HG03159 (cell line): ENCODE data around the gene FAM151A.

Experiments used
- ATAC-seq: cut with Tn5 transposase; IDR thresholded peaks from one replicate; pipeline ENCODE4 v1.9.1; 2021; ENCODE audit warnings: mild to moderate bottlenecking, moderate library complexity; ENCODE audit not compliant: unreplicated experiment

The FAM151A gene

DNA sequence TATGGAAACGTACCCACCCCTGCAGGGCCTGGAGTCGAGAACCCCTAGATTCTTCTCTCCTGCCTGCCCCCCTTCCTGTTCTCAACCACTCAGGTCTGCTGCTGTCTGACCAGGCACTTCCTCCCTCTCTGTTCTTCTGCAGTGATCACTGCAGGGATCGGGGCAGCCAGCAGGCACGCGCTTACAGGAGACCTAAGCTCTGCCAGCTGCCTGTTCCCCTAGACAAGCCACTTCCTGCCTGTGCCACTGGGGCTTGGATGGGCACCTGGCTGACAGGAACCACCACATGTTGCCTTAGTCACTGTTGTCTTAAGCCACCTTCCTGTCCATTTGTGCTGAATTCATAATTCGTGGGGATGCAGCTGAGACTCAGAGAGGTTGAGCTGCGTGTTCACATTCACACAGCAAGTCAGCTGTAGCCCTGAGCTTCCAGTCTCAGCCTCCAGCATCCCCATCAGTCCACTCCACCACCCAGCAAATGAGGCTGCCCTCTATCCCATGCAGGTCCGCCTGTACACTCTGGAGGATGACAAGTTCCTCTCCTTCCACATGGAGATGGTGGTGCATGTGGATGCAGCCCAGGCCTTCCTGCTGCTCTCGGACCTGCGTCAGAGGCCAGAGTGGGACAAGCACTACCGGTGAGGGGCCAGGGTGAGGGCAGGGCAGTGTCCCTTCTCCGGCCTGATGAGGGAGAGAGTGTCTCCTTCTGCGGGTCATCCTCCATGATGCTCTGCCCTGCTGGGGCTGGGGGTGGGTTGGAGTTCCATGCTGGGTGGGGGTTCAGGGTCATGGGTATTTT, 18.6 kb downstream of the FAM151A start:
- no peak for ATAC-seq

GRCh38 chr1:54604051-54604450, 19.3 kb downstream of the FAM151A start:
- no peak for ATAC-seq

DNA sequence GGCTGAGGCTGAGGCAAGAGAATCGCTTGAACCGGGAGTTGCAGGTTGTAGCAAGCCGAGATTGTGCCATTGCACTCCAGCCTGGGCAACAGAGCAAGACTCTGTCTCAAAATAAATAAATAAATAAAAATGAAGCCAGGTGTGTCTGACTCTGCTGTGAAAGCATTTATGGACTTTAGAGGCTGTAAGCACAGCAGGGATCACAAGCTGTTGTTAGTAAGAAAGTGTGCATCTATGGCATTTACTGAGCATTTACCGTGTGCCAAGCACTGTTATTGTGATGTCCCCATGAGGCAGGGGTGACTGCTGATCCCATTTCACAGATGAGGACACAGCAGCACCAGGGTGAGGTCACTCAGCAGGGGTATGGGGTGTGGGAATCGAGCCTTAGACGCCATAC, 20.1 kb downstream of the FAM151A start:
- no peak for ATAC-seq

- ATAC-seq: no peak
Observed at GRCh38 chr1:54602554-54602953, 20.8 kb downstream of the FAM151A start.

- no peak for ATAC-seq
Observed at GRCh38 chr1:54601730-54602129, 21.6 kb downstream of the FAM151A start.

- no peak for ATAC-seq
Observed at GRCh38 chr1:54600947-54601721, 22.2 kb downstream of the FAM151A start.

GRCh38 chr1:54599211-54599823, 24.0 kb downstream of the FAM151A start:
- ATAC-seq: no peak

- ATAC-seq: no peak
Observed at GRCh38 chr1:54597455-54598030, 25.8 kb downstream of the FAM151A start.

DNA sequence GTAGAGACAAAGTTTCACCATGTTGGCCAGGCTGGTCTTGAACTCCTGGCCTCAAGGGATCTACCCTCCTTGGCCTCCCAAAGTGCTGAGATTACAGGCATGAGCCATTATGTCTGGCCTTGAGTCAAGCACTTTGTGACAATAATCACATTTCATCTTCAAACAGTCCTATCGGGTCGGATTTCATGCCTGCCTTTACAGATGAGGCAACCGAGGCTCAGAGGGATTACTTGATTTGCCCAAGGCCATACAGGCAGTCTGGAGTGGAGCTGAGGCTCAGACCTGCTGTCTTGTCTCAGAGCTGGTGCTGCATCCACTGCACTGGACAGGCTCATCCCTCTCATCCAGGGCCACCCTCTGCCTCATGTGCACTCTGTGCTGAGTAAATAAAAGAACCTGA, 26.6 kb downstream of the FAM151A start:
- no peak for ATAC-seq

GRCh38 chr1:54595956-54596498, 27.3 kb downstream of the FAM151A start:
- no peak for ATAC-seq

GRCh38 chr1:54594463-54594862, 28.9 kb downstream of the FAM151A start:
- no peak for ATAC-seq

GRCh38 chr1:54593571-54594160, 29.7 kb downstream of the FAM151A start:
- ATAC-seq: no peak

GRCh38 chr1:54591127-54591756, 32.1 kb downstream of the FAM151A start:
- ATAC-seq: no peak

DNA sequence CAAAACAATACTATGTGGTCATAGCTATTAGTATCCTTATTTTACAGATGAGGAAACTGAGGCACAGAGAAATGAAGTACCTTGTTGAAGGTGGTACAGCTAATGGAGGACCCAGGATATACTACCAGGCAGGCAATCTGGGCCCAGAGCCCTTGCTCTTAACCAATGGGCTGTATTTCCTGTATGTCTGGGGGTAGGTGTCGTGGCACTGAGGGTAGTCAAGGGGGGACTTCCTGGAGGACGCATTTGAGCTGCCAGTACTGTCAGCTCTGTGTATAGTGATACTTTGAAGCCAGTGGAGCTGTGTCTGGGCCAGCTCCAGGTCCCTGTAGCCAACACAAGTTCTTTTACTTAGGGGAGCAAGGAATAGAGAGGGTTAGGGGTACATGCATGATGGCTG, 34.9 kb downstream of the FAM151A start:
- ATAC-seq: no peak

DNA sequence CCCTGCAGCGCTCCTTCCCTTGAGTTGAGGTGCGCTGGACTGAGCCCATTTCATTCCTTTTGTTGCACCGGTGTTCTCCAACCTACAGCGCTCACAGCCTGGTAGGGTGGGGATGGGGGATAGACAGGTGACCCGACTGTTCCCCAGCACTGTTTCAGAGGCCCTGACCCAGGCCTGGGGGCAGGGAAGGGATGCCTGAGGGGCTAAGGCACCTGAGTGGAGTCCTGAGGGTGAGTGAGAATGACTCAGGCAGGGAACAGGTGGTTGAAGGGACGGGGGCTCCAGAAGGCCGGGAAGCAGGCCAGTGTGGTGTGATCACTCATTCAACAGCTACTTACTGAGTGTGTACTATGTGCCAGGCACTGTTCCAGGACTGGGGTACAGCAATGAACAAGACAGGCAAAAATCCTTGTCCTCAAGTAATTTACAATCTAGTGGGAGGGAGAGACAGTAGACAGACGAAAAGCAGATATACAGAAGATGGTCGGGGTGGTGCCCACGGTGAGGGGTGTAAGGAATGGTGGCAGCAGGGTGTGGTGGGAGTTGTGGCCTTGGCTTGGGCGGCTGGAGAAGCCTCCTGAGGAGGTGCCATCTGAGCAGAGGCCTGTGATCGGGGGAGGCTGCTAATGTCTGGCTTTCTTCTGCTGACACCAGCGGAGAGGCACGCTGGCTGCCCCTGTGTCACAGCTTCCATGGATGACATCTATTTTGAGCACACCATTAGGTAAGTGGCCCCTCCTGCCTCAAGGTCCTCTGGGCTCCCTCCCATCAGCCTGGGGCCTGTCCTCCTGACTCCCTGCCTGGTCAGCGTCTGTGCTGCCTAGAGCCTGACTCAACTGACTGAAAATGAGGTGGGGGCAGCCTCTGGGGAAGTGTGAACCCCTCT, 37.9 kb downstream of the FAM151A start:
- no peak for ATAC-seq

- no peak for ATAC-seq
Observed at GRCh38 chr1:54584575-54584974, 38.8 kb downstream of the FAM151A start.

GRCh38 chr1:54583871-54584270, 39.5 kb downstream of the FAM151A start:
- no peak for ATAC-seq

DNA sequence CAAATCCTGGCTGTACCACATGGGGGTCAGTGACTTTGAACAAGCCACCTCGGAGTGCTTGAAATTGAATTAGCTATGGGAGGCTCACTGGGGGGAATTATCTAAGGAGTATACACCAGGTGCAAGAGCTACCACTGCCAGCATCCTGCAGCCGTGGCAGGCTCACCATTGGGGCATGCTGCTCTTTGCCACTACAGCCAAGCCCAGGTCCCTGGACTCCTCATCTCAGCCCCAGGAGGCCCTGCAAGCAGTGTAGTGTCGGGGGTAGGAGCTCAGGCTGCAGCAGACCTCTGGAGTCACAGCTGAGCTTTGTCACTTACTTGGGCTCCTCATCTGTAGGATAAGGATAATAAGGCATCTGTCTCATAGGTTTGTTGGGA, 40.0 kb downstream of the FAM151A start:
- no peak for ATAC-seq

- ATAC-seq: no peak
Observed at GRCh38 chr1:54582566-54583306, 40.6 kb downstream of the FAM151A start.
